NCI-H1048 (cell line): ENCODE measurements around the gene GAGE1.
"Not testable (repeated sequence)": the region's sequence is repeated elsewhere in the genome, so short reads cannot be mapped to it uniquely, and the experiment has no call there.

ENCODE experiments used
- DNase-seq: peaks from one replicate; lab custom pipeline; 2025; lab: John Stamatoyannopoulos, UW

Gene GAGE1, protein sequence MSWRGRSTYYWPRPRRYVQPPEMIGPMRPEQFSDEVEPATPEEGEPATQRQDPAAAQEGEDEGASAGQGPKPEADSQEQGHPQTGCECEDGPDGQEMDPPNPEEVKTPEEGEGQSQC

DNA sequence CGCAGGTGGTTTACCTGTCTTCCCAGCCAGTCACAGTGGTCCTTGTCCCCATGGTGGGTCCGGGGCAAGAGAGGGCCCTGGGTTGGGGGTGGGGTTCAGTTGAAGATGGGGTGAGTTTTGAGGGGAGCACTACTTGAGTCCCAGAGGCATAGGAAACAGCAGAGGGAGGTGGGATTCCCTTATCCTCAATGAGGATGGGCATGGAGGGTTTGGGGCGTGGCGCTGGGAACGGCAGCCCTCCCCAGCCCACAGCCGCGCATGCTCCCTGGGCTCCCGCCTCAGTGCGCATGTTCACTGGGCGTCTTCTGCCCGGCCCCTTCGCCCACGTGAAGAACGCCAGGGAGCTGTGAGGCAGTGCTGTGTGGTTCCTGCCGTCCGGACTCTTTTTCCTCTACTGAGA, at the start of gene GAGE1:
GAGE1 (plus strand) TSS at position 301 of the 400 bp plus-strand sequence. CDS start 1,155 bp downstream, outside the sequence.
- DNase-seq = not testable (repeated sequence)

DNA sequence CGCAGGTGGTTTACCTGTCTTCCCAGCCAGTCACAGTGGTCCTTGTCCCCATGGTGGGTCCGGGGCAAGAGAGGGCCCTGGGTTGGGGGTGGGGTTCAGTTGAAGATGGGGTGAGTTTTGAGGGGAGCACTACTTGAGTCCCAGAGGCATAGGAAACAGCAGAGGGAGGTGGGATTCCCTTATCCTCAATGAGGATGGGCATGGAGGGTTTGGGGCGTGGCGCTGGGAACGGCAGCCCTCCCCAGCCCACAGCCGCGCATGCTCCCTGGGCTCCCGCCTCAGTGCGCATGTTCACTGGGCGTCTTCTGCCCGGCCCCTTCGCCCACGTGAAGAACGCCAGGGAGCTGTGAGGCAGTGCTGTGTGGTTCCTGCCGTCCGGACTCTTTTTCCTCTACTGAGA, 47.8 kb upstream of the GAGE1 start, which contains the start of gene GAGE12E:
GAGE12E (plus strand) TSS at position 301 of the 400 bp plus-strand sequence. CDS start 1,155 bp downstream, outside the sequence.
- DNase-seq = not testable (repeated sequence)

DNA sequence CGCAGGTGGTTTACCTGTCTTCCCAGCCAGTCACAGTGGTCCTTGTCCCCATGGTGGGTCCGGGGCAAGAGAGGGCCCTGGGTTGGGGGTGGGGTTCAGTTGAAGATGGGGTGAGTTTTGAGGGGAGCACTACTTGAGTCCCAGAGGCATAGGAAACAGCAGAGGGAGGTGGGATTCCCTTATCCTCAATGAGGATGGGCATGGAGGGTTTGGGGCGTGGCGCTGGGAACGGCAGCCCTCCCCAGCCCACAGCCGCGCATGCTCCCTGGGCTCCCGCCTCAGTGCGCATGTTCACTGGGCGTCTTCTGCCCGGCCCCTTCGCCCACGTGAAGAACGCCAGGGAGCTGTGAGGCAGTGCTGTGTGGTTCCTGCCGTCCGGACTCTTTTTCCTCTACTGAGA, 38.3 kb upstream of the GAGE1 start, which contains the start of gene GAGE12F:
GAGE12F (plus strand) TSS at position 301 of the 400 bp plus-strand sequence. CDS start 1,155 bp downstream, outside the sequence.
- not testable (repeated sequence) for DNase-seq

DNA sequence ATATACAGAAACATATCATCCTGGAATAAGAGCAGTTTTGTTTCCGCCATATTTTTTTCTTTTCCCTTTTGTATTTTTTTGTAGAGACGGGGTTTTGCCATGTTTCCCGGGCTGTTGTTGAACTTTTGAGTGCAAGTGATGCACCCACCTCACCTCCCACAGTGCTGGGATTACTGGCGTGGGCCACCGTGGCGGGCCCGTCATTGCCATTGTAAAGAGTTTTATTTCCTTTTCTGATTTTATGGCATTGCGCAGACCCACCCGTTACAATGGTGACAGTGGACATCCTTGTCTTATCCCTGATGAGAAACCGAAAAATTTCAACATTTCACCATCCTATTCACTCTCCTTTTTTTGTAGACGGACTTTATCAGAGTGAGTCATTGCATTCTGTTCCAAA, 30.1 kb upstream of the GAGE1 start:
- DNase-seq = not testable (repeated sequence)

DNA sequence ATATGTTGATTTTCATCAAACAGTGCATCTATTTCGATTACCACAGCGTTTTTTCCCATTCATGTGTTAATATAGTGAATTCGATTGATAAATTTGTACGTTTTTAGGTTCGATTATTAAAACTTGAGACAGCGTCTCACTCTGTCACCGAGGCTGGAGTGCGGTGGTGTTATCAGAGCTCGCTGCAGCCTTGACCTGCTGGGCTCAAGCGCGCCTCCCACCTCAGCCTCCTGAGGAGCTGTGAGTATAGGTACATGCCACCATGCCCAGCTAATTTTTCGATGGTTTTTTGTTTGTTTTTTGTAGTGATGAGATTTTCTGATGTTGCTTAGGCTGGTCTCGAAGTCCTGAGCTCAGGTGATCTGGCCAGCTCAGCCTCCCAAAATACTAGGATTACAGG, 29.7 kb upstream of the GAGE1 start:
- DNase-seq = not testable (repeated sequence)

DNA sequence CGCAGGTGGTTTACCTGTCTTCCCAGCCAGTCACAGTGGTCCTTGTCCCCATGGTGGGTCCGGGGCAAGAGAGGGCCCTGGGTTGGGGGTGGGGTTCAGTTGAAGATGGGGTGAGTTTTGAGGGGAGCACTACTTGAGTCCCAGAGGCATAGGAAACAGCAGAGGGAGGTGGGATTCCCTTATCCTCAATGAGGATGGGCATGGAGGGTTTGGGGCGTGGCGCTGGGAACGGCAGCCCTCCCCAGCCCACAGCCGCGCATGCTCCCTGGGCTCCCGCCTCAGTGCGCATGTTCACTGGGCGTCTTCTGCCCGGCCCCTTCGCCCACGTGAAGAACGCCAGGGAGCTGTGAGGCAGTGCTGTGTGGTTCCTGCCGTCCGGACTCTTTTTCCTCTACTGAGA, 28.7 kb upstream of the GAGE1 start, which contains the start of gene GAGE12G:
GAGE12G (plus strand) TSS at position 301 of the 400 bp plus-strand sequence. CDS start 1,155 bp downstream, outside the sequence.
- DNase-seq = not testable (repeated sequence)

DNA sequence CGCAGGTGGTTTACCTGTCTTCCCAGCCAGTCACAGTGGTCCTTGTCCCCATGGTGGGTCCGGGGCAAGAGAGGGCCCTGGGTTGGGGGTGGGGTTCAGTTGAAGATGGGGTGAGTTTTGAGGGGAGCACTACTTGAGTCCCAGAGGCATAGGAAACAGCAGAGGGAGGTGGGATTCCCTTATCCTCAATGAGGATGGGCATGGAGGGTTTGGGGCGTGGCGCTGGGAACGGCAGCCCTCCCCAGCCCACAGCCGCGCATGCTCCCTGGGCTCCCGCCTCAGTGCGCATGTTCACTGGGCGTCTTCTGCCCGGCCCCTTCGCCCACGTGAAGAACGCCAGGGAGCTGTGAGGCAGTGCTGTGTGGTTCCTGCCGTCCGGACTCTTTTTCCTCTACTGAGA, 19.2 kb upstream of the GAGE1 start, which contains the start of gene GAGE12H:
GAGE12H (plus strand) TSS at position 301 of the 400 bp plus-strand sequence. CDS start 1,155 bp downstream, outside the sequence.
- not testable (repeated sequence) for DNase-seq

DNA sequence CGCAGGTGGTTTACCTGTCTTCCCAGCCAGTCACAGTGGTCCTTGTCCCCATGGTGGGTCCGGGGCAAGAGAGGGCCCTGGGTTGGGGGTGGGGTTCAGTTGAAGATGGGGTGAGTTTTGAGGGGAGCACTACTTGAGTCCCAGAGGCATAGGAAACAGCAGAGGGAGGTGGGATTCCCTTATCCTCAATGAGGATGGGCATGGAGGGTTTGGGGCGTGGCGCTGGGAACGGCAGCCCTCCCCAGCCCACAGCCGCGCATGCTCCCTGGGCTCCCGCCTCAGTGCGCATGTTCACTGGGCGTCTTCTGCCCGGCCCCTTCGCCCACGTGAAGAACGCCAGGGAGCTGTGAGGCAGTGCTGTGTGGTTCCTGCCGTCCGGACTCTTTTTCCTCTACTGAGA, 9.6 kb upstream of the GAGE1 start, which contains the start of gene GAGE2A:
GAGE2A (plus strand) TSS at position 301 of the 400 bp plus-strand sequence. CDS start 1,155 bp downstream, outside the sequence.
- not testable (repeated sequence) for DNase-seq

DNA sequence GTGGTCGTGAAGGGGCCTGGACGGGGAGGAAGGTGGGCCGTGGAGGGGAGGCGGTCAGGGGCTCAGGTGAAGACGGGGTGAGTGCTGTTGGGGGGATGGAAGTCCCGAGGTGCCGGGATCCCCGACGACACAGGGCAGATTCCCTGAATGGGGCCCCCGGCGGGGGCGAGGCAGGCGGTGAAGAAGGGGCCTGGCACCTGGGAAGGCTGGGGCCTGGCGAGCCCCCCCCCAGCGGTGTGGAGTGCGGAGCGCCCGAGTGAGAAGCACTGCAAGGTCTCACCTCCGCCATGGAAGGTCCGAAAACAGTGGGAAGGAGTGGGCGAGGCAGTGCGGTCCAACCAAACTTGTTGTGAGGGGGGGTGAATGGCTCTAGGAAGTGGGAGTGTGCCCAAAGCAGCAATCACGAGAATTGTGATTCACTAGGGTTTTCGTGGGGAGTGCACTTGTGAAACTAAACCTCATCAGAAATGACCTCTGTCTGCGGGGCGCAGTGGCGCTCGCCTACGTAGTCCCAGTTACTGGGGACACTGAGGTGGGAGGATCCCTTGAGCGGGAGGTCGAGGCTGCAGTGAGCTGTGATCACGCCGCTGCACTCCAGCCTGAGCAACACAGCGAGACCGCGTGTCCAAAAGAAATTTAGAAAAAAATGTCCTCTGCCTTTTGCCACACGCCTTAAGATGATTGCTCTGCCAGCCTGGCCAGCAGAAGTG, 8.9 kb upstream of the GAGE1 start:
- not testable (repeated sequence) for DNase-seq

DNA sequence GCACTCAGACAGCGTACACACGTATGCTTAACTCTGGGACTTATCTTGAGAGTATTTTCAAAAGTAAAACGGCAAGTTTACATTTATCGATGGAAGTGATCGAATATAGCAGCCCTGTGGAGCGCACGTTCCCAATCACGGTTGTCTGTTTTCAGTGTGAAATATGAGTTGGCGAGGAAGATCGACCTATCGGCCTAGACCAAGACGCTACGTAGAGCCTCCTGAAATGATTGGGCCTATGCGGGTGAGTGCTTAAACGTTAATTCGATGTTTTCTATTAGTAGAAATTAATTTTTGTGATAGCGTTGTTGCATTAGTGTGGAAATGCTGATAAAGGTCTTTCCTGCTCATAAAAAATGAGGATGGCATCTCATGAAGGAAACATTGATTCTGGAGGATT, 8.3 kb upstream of the GAGE1 start:
- DNase-seq = not testable (repeated sequence)

DNA sequence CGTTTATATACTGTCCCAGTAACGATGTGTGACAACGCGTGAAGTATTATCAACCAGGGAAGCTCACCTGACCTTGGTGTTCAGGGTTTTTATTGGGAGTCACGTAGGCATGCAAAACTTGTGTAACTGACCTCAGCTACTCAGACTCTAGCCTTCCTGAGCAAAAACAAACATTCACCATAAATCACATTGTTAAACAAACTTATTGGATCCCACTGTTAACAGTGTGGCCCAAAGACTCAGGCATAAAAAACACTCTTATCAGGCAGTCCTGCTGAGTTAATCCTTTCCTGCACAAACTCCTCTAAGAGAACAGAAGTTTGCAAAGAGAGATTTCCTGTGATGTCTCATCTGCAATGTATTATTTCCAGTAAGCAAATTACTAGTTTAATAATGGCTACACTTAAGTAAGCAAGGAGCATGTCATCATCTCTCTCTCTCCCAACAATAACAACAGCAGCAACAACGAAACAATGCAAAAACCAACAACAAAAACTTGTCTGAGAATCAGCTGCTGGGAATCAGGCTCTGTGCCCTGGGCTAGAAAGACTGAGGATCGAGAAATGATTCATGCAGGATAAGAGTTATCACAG, 12.0 kb downstream of the GAGE1 start:
- DNase-seq = no peak

DNA sequence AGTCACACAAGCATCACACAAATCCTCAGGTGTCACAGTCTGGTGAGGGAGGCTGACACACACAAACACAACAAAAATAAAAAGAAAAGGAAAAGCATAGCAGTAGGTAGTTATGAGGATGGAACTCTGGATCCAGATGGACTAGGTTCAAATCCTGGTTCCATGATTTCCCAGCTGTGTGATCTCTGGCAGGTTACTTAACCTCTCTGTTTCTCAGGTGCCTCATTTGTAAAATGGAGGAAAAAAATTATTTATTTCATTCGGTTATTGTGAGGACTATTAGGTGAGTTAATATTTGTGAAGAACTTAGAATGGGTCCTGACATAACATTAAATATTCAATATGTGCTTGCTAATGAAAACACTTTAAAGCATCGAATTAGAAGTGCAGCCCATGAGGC, 19.8 kb downstream of the GAGE1 start:
- DNase-seq = no peak

DNA sequence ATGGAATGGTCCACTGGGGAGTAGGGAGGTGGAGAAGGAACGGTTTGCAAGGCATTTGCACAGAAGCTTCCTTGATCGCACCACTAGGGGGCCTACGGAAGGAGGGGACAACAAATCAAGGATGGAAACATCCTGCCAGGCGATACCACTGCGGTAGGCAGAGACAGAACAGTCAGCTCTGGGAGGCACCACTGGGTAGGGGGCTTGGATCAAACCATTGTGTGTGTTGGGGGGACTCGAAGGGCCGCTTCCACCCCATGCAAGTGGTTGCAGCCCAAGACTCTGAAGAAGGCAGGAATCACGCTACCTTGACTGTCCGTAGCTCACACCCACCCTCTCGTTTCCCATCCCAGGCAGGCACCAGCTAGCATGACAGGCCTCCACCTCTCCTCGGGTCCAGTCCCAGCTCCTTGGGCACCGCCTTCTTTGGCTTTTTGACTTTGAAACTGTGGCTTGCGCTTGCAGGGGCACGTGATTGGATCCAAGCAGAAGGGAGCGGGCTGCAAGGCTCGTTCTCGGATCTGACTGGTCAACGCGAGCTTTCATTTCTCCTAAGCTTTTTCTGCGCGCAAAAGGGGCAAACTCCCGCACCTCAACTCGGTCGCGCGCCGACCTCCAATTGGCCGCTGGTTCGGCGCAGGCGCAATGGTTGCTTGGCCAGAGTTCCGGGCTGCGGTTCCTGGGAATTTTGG, 28.4 kb downstream of the GAGE1 start:
- DNase-seq = no peak

DNA sequence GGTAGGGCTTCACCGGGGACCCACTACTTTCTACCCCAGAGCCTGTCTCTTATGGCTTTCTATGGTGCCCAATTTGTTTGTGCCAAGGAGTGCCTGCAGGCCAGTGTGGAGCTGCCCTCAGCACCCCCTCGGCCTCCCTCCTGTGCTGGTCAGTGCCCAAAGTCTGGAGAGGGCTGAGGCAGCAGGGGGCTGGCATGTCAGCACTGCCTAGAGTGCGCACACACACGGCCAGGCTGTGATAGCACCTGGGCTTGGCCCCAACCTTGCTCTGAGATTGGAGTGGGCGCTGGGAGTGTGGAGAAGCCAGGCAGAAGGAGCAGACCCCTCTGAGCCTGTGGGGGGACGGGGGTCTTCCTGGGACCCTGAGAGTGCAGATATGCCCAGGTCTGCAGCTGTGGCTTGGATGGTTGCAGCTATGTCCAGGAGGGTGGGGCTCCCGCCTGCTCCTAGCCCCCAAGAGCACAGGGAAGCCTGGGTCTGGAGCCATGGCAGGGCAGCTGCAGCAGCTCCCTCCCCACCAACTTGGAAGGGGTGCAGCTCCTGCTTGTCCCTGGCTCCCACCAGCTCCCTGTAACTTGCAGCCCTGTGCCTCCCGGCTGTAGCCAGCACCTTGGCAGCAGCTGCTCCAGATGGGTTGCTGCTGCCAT, 46.3 kb downstream of the GAGE1 start:
- no peak for DNase-seq

DNA sequence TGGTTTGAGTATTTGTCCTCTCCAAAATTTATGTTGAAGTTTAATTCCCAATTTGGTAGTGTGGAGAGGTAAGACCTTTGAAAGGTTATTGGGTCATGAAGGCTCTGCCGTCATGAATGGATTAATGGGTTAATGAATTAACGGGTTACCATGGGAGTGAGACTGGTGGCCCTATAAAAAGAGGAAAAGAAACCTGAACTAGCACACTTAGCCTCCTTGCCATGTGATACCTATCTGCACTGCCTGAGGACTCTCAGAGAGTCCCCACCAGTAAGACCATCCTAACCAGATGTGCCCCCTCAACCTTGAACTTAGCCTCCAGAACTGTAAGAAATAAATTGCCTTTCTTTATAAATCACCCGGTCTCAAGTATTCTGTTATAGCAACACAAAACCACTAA, 57.7 kb downstream of the GAGE1 start:
- no peak for DNase-seq
